ENCODE data around the gene MRPS11.
"Not testable (repeated sequence)": the region's sequence is repeated elsewhere in the genome, so short reads cannot be mapped to it uniquely, and the experiment has no call there.

The MRPS11 gene

GRCh38 chr15:88430051-88430450, 37.5 kb upstream of the MRPS11 start:
- TF ChIP-seq CTCF (IDR thresholded peaks at IDR 0.05; ENCODE audit: control insufficient read depth, extremely low read depth, insufficient read depth), result no peak
- H3K4me3 ChIP-seq (ENCODE audit: low read depth, low read length), result no peak overlapping the region
- no peak for DNase-seq (ENCODE audit: low read depth)

- no peak overlapping the region for H3K4me3 ChIP-seq (ENCODE audit: low read depth, low read length)
- no peak for DNase-seq (ENCODE audit: low read depth)
- no peak for TF ChIP-seq CTCF (IDR thresholded peaks at IDR 0.05; ENCODE audit: control insufficient read depth, extremely low read depth, insufficient read depth)
Observed at GRCh38 chr15:88431441-88431840, 36.1 kb upstream of the MRPS11 start.

- no peak overlapping the region for H3K4me3 ChIP-seq (ENCODE audit: low read depth, low read length)
- no peak for DNase-seq (ENCODE audit: low read depth)
Observed at GRCh38 chr15:88433046-88433685, 34.3 kb upstream of the MRPS11 start.

GRCh38 chr15:88434106-88434505, 33.4 kb upstream of the MRPS11 start:
- DNase-seq (ENCODE audit: low read depth); H3K4me3 ChIP-seq (ENCODE audit: low read depth, low read length): not testable (repeated sequence)

More at GRCh38 chr15:88433046-88433685, 34.3 kb upstream of the MRPS11 start:
- no peak for TF ChIP-seq CTCF (IDR thresholded peaks at IDR 0.05; ENCODE audit: control insufficient read depth, extremely low read depth, insufficient read depth)

GRCh38 chr15:88438181-88438580, 29.3 kb upstream of the MRPS11 start:
- no peak for TF ChIP-seq CTCF (IDR thresholded peaks at IDR 0.05; ENCODE audit: control insufficient read depth, extremely low read depth, insufficient read depth)
- no peak for DNase-seq (ENCODE audit: low read depth)
- H3K4me3 ChIP-seq (ENCODE audit: low read depth, low read length), result no peak overlapping the region

- DNase-seq (ENCODE audit: low read depth), result no peak
- no peak for TF ChIP-seq CTCF (IDR thresholded peaks at IDR 0.05; ENCODE audit: control insufficient read depth, extremely low read depth, insufficient read depth)
- no peak overlapping the region for H3K4me3 ChIP-seq (ENCODE audit: low read depth, low read length)
Observed at GRCh38 chr15:88440021-88440420, 27.5 kb upstream of the MRPS11 start.

GRCh38 chr15:88441076-88441730, 26.3 kb upstream of the MRPS11 start:
- DNase-seq (ENCODE audit: low read depth), result no peak
- TF ChIP-seq CTCF (IDR thresholded peaks at IDR 0.05; ENCODE audit: control insufficient read depth, extremely low read depth, insufficient read depth), result no peak
- no peak overlapping the region for H3K4me3 ChIP-seq (ENCODE audit: low read depth, low read length)

Measured in LNCaP clone FGC (cell line).